K562 (cell line): ENCODE results near the gene CALM3. TPM values are rescaled to one million over a fixed set of nuclear protein-coding genes. Genes with fewer than 3 reads are reported as not detected.

ENCODE experiments used
- ATAC-seq: fragments of 200-7000 bp; cut with Tn5 transposase; 3 replicates; pipeline ENCODE4 v1.9.1; 2020; ENCODE audit warnings: moderate library complexity
- BruUV-seq: library from RNA; stranded (reverse); fragments of 400-500 nt; replicated peaks from 2 replicates; lab custom pipeline; 2021; lab: Mats Ljungman, UMichigan
- CTCF ChIA-PET: fragments of 300-600 bp; formaldehyde crosslinking; extraction: SDS; loops from one replicate; lab custom pipeline; 2021; ENCODE audit warnings: low intra/inter-chr PET ratio; lab: Yijun Ruan, JAX
- POLR2A ChIA-PET: fragments of 300-600, 350-650 bp; sonication (Branson Sonifier 250); formaldehyde crosslinking; extraction: SDS; loops from one replicate; lab custom pipeline; 2021; ENCODE audit warnings: antibody characterized with exemption, inconsistent platforms; lab: Yijun Ruan, JAX
- DNase-seq, 4 experiments: peaks; one replicate each; pipeline versions ENCODE4 v3.0.0 to v3.0.0-alpha.2; 2011 to 2018; ENCODE audit warnings: low spot score in 3 of 4, mixed read lengths in 3 of 4; ENCODE audit errors: extremely low read depth in 1 of 4
- FAIRE-seq: peaks from 2 replicates; lab custom pipeline; 2011; peaks lifted over from hg19 to GRCh38; lab: Jason Lieb, UNC
- H2AFZ ChIP-seq: 2 replicates; pipeline ENCODE4 v1.6.0; 2011; ENCODE audit warnings: low read depth, low read length, control low read depth, inconsistent platforms
- H3K27ac ChIP-seq: fragments of 200-600 bp; 3 replicates; pipeline ENCODE4 v1.8.0; 2011; ENCODE audit warnings: low read depth, mild to moderate bottlenecking, control low read depth, inconsistent platforms, low read length, moderate library complexity, mixed read lengths; ENCODE audit errors: extremely low read depth
- H3K27me3 ChIP-seq, 2 experiments: fragments of 300-600 bp in 1 of 2; 2 replicates in 1 of 2; 3 replicates in 1 of 2; pipeline versions ENCODE4 v1.6.0 to v1.8.0; 2011; ENCODE audit warnings: inconsistent platforms in 2 of 2, low read length in 2 of 2, mild to moderate bottlenecking in 1 of 2, mixed read lengths in 1 of 2, moderate library complexity in 1 of 2; ENCODE audit not compliant: control insufficient read depth in 2 of 2, insufficient read depth in 2 of 2
- H3K36me3 ChIP-seq: fragments of 300-600 bp; 3 replicates; pipeline ENCODE4 v1.8.0; 2011; ENCODE audit warnings: mild to moderate bottlenecking, low read length, inconsistent platforms; ENCODE audit not compliant: control insufficient read depth, insufficient read depth
- H3K4me1 ChIP-seq, 2 experiments: fragments of 200-600 bp in 1 of 2; replicated peaks in 1 of 2; 2 replicates in 1 of 2; 3 replicates in 1 of 2; pipeline versions ENCODE4 v1.5.1 to v1.8.0; 2011; ENCODE audit warnings: inconsistent platforms in 2 of 2, low read length in 2 of 2, mild to moderate bottlenecking in 1 of 2, mixed read lengths in 1 of 2, moderate library complexity in 1 of 2; ENCODE audit not compliant: control insufficient read depth in 2 of 2, insufficient read depth in 2 of 2
- H3K4me2 ChIP-seq: 2 replicates; pipeline ENCODE4 v1.6.1; 2011; ENCODE audit warnings: low read length, control low read depth, inconsistent platforms, mixed read lengths; ENCODE audit not compliant: insufficient read depth
- H3K4me3 ChIP-seq: fragments of 200-600 bp; sonication (generic), shearing (Covaris generic); 2 replicates; pipeline ENCODE4 v1.5.1; 2016; ENCODE audit warnings: control low read depth, inconsistent platforms
- H3K79me2 ChIP-seq: fragments of 200-600 bp; 3 replicates; pipeline ENCODE4 v1.8.0; 2011; ENCODE audit warnings: low read length, inconsistent platforms; ENCODE audit not compliant: control insufficient read depth, insufficient read depth
- H3K9ac ChIP-seq, 2 experiments: 2 replicates each; pipeline versions ENCODE4 v1.6.0 to v1.6.1; 2011; ENCODE audit warnings: low read depth in 2 of 2, low read length in 2 of 2, control low read depth in 1 of 2, inconsistent platforms in 1 of 2, mild to moderate bottlenecking in 1 of 2, mixed read lengths in 1 of 2; ENCODE audit not compliant: insufficient read depth in 1 of 2
- H3K9me1 ChIP-seq: one replicate; pipeline ENCODE4 v1.6.0; 2011; ENCODE audit warnings: inconsistent platforms, mild to moderate bottlenecking, low read length, moderate library complexity; ENCODE audit not compliant: control insufficient read depth, insufficient read depth
- H3K9me3 ChIP-seq: replicated peaks from 2 replicates; pipeline ENCODE4 v1.5.1; 2011; ENCODE audit warnings: low read depth, low read length, inconsistent platforms; ENCODE audit not compliant: control insufficient read depth, insufficient read depth
- H4K20me1 ChIP-seq: replicated peaks from 2 replicates; pipeline ENCODE4 v1.6.1; 2011; ENCODE audit warnings: low read length, inconsistent platforms, mixed read lengths; ENCODE audit not compliant: control insufficient read depth, insufficient read depth
- CXXC5 ChIP-seq: fragments of 250-450 bp; sonication (Bioruptor Pico); IDR thresholded peaks from 2 replicates; pipeline ENCODE4 v1.8.0; 2022; ENCODE audit warnings: inconsistent platforms, mild to moderate bottlenecking, moderate library complexity
- HDAC2 ChIP-seq: fragments of 450-650 bp; IDR thresholded peaks from 2 replicates; pipeline ENCODE4 v1.6.1; 2016; ENCODE audit warnings: mild to moderate bottlenecking
- HOXB6 ChIP-seq: fragments of 250-450 bp; sonication (Bioruptor Pico); IDR thresholded peaks from 2 replicates; pipeline ENCODE4 v1.5.1; 2022; ENCODE audit warnings: mild to moderate bottlenecking, borderline replicate concordance
- MAZ ChIP-seq, 2 experiments: fragments of 450-650 bp in 1 of 2; sonication (generic) in 1 of 2; formaldehyde crosslinking; IDR thresholded peaks in 1 of 2; conservative IDR thresholded peaks in 1 of 2; 2 replicates each; pipeline versions ENCODE4 v1.4.0 to v1.5.0; 2020; ENCODE audit warnings: mild to moderate bottlenecking in 1 of 2, missing genetic modification reagents in 1 of 2
- MEF2A ChIP-seq: IDR thresholded peaks from 2 replicates; pipeline ENCODE4 v1.6.1; 2011; ENCODE audit warnings: low read depth, mild to moderate bottlenecking, low read length, moderate library complexity; ENCODE audit not compliant: control insufficient read depth
- NFIX ChIP-seq: fragments of 250-450 bp; sonication (Bioruptor Pico); IDR thresholded peaks from 2 replicates; pipeline ENCODE4 v1.4.0; 2020; ENCODE audit warnings: low read depth, mild to moderate bottlenecking, moderate library complexity
- POLR2G ChIP-seq: fragments of 200-400 bp; formaldehyde crosslinking; IDR thresholded peaks from 2 replicates; pipeline ENCODE4 v1.6.1; 2017; ENCODE audit warnings: low read depth, mild to moderate bottlenecking, antibody characterized with exemption, low read length, moderate library complexity
- POLR3A ChIP-seq: IDR thresholded peaks from 2 replicates; pipeline ENCODE4 v1.6.1; 2011; ENCODE audit warnings: borderline replicate concordance, mild to moderate bottlenecking, moderate library complexity; ENCODE audit not compliant: insufficient read length, insufficient read depth; ENCODE audit errors: extremely low read depth
- SUPT5H ChIP-seq: fragments of 450-650 bp; IDR thresholded peaks from 2 replicates; pipeline ENCODE4 v1.6.1; 2016
- ZNF316 ChIP-seq: fragments of 450-650 bp; IDR thresholded peaks from 2 replicates; pipeline ENCODE4 v1.6.1; 2016
- WGBS: fragments of 100-300 bp; shearing (Covaris generic); methylation state at CpG from one replicate; pipeline ENCODE4 v1.1.6; 2016; ENCODE audit warnings: low coverage, mixed read lengths; ENCODE audit not compliant: insufficient coverage; ENCODE audit errors: missing lambda C conversion rate; 5-methylcytosine and 5-hydroxymethylcytosine counted together
- in situ Hi-C: fragments of 300-500 bp; cut with MboI; formaldehyde crosslinking; loops from 4 replicates; pipeline ENCODE4 v1.15.0; 2018; ENCODE audit warnings: inconsistent platforms, mixed read lengths
- intact Hi-C: fragments of 100-400 bp; cut with micrococcal nuclease; formaldehyde crosslinking; loops from 2 replicates; pipeline ENCODE4 v1.14.2; 2022
- polyA plus RNA-seq, 8 experiments: library from polyadenylated mRNA; depleted of rRNA in 4 of 8; stranded (reverse) in 5 of 8; unstranded in 3 of 8; fragments of >200 nt; fragmentation: Nextera tagmentation in 2 of 8; fragmentation: Illumina TruSeq in 1 of 8; extraction: Ambion mirVana in 2 of 8; extraction: Trizol in 1 of 8; gene quantifications; 2 replicates each; pipeline versions ENCODE4 v1.2.1 to v1.2.3, GENCODE V29; 2011 to 2014; ENCODE audit warnings: inconsistent platforms in 1 of 8, missing spikeins in 1 of 8
- total RNA-seq, 7 experiments: library from RNA; depleted of rRNA in 6 of 7; stranded (reverse); fragments of >200 nt in 6 of 7; fragmentation: Illumina TruSeq in 2 of 7; extraction: Trizol in 2 of 7; gene quantifications; 2 replicates each; pipeline versions ENCODE4 v1.2.1 to v1.2.3, GENCODE V29; 2011 to 2021; ENCODE audit warnings: low replicate concordance in 1 of 7

Gene CALM3
- total and polyA plus RNA-seq, 9 of the 15 experiments (the other 6 are each of a cell fraction or from before 2014, with no cell fraction given) = 34.6 to 350 (median 156) TPM

GRCh38 chr19:46609511-46610412 is 8.6 kb downstream of the CALM3 start:
- no peak overlapping the region for H3K27ac ChIP-seq
- TSS peak; percentile 69 for BruUV-seq
- WGBS = 90% methylated on average over 22 of the region's 30 CpGs
- H3K4me1 ChIP-seq = peaks cover 0 to 20% of the 10 kb centered on the region in 2 experiments; a peak in 1 of 5 replicates
- POLR2A ChIA-PET = interaction anchor here (0.6 to 2.9 kb wide), 4 partner anchors 9 to 63 kb away, joined by 3 to 10 read pairs (median 6); partner anchors contain the start of gene DACT3
- ATAC-seq = no peak
- peaks cover 20% of the 10 kb centered on the region; the same call in 1 of the 2 replicates for H4K20me1 ChIP-seq
- no peak for TF ChIP-seq MAZ (CRISPR knock-in tag; conservative IDR thresholded peaks at IDR 0.05 in 1 of 2, IDR thresholded peaks at IDR 0.05 in 1 of 2)
- TF ChIP-seq CXXC5 (CRISPR knock-in tag) = no peak
- no peak for TF ChIP-seq ZNF316
- TF ChIP-seq NFIX (CRISPR knock-in tag) = no peak
- TF ChIP-seq MEF2A = no peak
- TF ChIP-seq HOXB6 (CRISPR knock-in tag) = no peak
- TF ChIP-seq SUPT5H = peak; percentile 26; the same call in 1 of the 2 replicates
- TF ChIP-seq POLR3A = no peak
- peak; percentile 31 for TF ChIP-seq POLR2G
- no peak for TF ChIP-seq HDAC2
- TF ChIP-seq, all 486 proteins: peak for 2
- no peaks in the 10 kb centered on the region for H3K9me1 ChIP-seq
- CTCF ChIA-PET = no interaction called here
- H3K79me2 ChIP-seq = peaks cover 13% of the 10 kb centered on the region; the same call in 2 of the 3 replicates
- H3K4me3 ChIP-seq = no peak overlapping the region
- no peak overlapping the region for H2AFZ ChIP-seq
- H3K9me3 ChIP-seq = no peaks in the 10 kb centered on the region
- H3K36me3 ChIP-seq = peaks cover 59% of the 10 kb centered on the region; the same call in 2 of the 3 replicates
- H3K27me3 ChIP-seq = no peaks in the 10 kb centered on the region
- H3K4me2 ChIP-seq = no peak overlapping the region
- in situ Hi-C loops = loop anchor here (5.0 kb wide), 1 partner anchor 53 kb away; the partner anchor contains the start of gene DACT3
- DNase-seq = peak in 1 of 4 experiments; percentile 9
- no peak overlapping the region for H3K9ac ChIP-seq
- intact Hi-C loops = no loop called here
- FAIRE-seq = no peak
